HFFc6 (cell line): ENCODE results near the gene CCNJ. TPM values are rescaled to one million over a fixed set of nuclear protein-coding genes. Genes with fewer than 3 reads are reported as not detected.

ENCODE experiments used
- DNase-seq: peaks from one replicate; pipeline ENCODE4 v3.0.0-alpha.2; 2018
- H3K27ac Mint-ChIP-seq: 2 replicates; pipeline ENCODE4 v1.8.0; 2020; ENCODE audit warnings: mild to moderate bottlenecking, mixed read lengths
- H3K27me3 Mint-ChIP-seq: 2 replicates; pipeline ENCODE4 v1.8.0; 2021; ENCODE audit warnings: mild to moderate bottlenecking, moderate library complexity, mixed read lengths; ENCODE audit not compliant: insufficient read depth
- H3K36me3 Mint-ChIP-seq: 2 replicates; pipeline ENCODE4 v1.8.0; 2021; ENCODE audit warnings: low read depth, mixed read lengths
- H3K4me1 Mint-ChIP-seq: 2 replicates; pipeline ENCODE4 v1.8.0; 2020; ENCODE audit warnings: low read depth, mixed read lengths
- H3K4me3 Mint-ChIP-seq: 2 replicates; pipeline ENCODE4 v1.8.0; 2020; ENCODE audit warnings: mild to moderate bottlenecking, moderate library complexity, mixed read lengths
- H3K9me3 Mint-ChIP-seq: 2 replicates; pipeline ENCODE4 v1.8.0; 2020; ENCODE audit warnings: mild to moderate bottlenecking, mixed read lengths
- CTCF ChIP-seq: fragments of 200-600 bp; sonication (generic); IDR thresholded peaks from 2 replicates; pipeline ENCODE4 v1.5.0; 2021; ENCODE audit warnings: antibody characterized with exemption, mild to moderate bottlenecking
- total RNA-seq, 6 experiments: library from RNA; stranded (reverse); fragmentation: NEBNext Ultra II Directional; extraction: Animal tissue kit (Norgen Biotek cat#: 25700); gene quantifications; 2 replicates in 1 of 6; 3 replicates in 5 of 6; pipeline ENCODE4 v1.2.3, GENCODE V29; 2021

CCNJ gene
- total RNA-seq, 6 experiments from 2014 or later, result 2.8 to 3.8 (median 3.2) TPM

- DNase-seq, result no peak
- TF ChIP-seq CTCF, result no peak
- Mint-ChIP-seq H3K27ac (no peak overlapping the region), H3K4me3 (no peak overlapping the region), H3K4me1 (peaks cover 6% of the 10 kb centered on the region), H3K36me3 (no peaks in the 10 kb centered on the region), H3K27me3 (peaks cover 1% of the 10 kb centered on the region), H3K9me3 (no peaks in the 10 kb centered on the region)
Observed at GRCh38 chr10:96038476-96039387, 4.7 kb upstream of the CCNJ start.

DNA sequence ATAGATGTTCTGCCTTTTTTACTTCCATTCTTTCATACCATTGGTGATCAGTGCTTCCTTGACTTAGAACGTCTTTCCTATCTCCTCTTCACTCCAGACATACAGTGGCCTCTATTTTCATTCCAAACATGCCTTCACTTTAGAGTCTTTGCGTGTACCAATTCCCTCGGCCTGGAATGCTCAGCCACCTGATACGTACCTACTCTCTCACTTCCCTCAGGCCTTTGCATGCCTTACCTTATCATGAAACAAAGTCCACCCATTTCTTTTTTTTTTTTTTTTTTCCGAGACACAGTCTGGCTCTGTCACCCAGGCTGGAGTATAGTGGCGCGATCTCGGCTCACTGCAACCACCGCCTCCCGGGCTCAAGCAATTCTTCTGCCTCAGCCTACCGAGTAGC is 2.2 kb upstream of the CCNJ start:
- H3K36me3 Mint-ChIP-seq, result no peaks in the 10 kb centered on the region
- peaks cover 1% of the 10 kb centered on the region for H3K27me3 Mint-ChIP-seq
- H3K9me3 Mint-ChIP-seq, result no peaks in the 10 kb centered on the region
- DNase-seq, result no peak
- H3K4me3 Mint-ChIP-seq, result no peak overlapping the region
- TF ChIP-seq CTCF, result no peak
- peaks cover 24% of the 10 kb centered on the region for H3K4me1 Mint-ChIP-seq
- H3K27ac Mint-ChIP-seq, result no peak overlapping the region

DNA sequence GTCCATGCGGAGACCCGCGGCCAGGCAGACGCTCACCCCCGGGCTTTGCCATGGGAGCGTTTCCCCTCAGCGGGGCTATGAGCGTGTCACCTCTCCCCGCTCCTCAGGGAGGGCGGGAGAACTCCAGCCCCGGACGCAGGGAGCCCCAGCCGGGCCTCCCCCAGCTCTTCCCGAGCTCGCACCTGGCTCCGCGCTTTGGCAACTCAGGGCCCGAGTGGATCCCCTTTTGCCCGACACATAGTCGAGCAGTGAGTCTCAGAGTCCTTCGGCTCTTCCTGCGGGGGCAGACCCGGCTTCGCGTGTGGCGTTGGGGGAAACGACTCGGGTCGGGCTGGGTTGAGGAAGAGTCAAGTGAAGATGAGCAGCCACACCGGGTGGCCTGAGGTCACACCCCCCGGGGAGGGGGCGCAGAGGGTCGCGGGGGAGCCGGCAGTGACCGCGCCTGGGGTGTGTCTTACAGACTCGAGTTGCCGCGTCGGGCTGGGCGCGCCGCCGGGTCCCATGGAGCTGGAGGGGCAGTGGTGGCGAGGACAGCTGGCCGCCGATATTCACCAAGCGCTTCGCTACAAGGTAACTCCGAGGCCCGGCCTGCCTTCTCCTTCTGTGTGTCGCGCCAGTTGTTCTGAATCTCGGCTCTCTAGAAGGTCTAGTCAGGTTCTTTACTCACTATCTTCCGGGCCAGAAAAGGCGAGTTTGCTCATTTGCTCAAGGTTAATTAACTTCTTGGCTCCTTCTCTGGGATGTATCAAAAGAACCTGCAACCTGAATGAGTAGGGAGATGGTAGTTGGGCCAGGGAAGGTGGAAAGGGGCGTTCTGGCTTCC is 721 bp downstream of the CCNJ start:
- peaks cover 28% of the 10 kb centered on the region for H3K4me1 Mint-ChIP-seq
- DNase-seq, result peak; percentile 30
- peak overlapping the region; percentile 90 for H3K27ac Mint-ChIP-seq
- no peaks in the 10 kb centered on the region for H3K9me3 Mint-ChIP-seq
- TF ChIP-seq CTCF, result no peak
- H3K27me3 Mint-ChIP-seq, result peaks cover 1% of the 10 kb centered on the region; the same call in 1 of the 2 replicates
- H3K36me3 Mint-ChIP-seq, result no peaks in the 10 kb centered on the region
- H3K4me3 Mint-ChIP-seq, result peak overlapping the region; percentile 95

DNA sequence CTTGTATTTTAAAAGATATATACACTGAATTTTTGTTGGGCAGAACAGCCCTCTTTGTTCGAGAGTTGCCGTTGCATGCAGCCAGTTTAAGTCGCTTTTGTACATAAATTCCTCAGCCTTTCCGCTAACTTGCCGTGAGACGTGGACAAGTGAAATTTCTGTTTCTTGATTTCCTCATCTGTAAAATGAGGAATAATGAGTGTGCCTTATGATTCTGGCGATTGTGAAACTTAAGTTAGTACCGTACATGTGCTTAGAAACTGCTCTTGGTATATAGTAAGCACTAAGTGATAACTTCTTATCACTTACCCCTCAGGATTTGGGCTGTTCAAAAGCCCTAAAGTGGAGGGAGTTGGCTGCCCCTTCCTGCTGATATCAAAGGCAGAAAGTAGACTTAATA is 1.4 kb downstream of the CCNJ start:
- Mint-ChIP-seq H3K4me1 (peaks cover 28% of the 10 kb centered on the region), H3K4me3 (peak overlapping the region; percentile 95), H3K36me3 (no peaks in the 10 kb centered on the region), H3K27me3 (no peaks in the 10 kb centered on the region), H3K27ac (peak overlapping the region; percentile 90), H3K9me3 (no peaks in the 10 kb centered on the region)
- no peak for TF ChIP-seq CTCF
- DNase-seq, result peak; percentile 29

DNA sequence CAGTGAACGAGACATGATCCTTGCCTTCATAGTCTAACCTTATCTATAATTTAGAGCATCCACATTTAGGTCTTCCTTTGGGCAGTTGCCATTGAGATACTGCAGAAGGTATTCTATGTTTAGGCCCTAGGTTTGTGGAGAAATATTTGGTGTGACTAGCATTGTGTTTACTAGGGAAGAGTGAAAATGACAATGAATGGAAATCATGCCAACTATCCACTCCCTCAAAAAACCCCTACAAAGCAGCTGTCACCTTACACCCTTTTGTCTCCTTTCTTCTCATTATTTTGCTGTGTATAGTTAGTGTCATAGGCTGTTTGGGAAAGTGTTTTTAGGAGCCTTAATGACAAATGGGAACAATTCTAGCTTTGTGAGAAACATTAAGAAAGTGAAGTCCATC is 3.2 kb downstream of the CCNJ start:
- Mint-ChIP-seq H3K36me3 (no peaks in the 10 kb centered on the region), H3K4me3 (no peak overlapping the region), H3K4me1 (peaks cover 28% of the 10 kb centered on the region), H3K9me3 (no peaks in the 10 kb centered on the region), H3K27ac (no peak overlapping the region), H3K27me3 (no peaks in the 10 kb centered on the region)
- TF ChIP-seq CTCF, result no peak
- DNase-seq, result no peak
